COLO829 (cell line): Measurements from ENCODE around the gene LOXL4.

ENCODE experiments used
- DNase-seq: peaks from one replicate; pipeline ENCODE4 v3.0.0; 2012; ENCODE audit warnings: low spot score

The LOXL4 gene

DNA sequence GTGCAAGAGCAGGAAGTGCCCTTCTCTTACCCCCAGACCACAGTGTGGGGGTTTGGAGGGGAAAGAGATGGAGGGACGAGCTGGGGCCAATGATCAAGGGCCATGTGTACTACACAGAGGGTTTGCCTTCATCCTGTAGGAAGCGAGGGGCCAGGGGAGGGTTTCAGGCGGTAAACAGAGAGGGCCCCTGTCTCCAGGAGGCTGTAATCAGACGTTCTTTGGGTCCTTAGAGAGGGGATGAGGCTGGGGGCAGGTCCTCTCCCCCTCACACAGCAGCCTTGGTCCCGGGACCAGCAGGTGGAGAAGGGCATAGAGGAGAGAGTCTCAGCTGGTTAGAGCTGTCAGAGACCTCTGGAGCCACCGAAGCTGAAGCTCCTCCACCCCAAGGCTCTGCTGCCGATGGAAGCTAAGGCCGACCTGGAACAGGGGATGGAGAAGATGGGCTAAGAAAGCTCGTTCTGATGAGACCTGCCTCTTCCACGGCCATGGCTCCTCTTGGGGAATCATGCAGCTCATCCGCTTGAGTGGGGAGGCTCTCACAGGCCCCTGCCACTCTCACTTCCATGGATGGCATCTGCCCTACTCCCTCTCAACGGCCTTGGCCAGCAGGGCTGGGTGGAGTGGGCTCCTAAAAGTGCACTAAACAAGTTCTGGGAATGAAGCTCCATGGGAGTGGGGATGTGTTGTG is 3.5 kb downstream of the LOXL4 start:
- no peak for DNase-seq

DNA sequence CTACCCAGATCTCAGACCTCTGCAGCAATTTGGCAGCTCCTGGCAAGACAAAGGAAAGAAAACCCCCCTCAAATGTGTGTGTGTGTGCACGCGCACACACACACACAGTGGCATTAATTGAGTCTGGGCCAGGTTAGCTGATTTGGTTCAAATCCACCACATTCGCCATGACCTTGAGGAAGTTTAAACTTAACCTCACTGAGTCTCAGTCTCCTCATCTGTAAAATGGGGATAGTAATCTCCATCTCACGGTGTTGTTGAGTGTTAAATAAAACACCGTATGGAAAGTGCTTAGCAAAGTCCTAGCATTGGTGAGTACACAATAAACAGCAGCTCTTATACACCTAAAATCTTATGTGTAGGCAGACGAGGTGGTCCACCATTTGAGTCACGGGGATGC is 4.9 kb downstream of the LOXL4 start:
- DNase-seq: no peak

DNA sequence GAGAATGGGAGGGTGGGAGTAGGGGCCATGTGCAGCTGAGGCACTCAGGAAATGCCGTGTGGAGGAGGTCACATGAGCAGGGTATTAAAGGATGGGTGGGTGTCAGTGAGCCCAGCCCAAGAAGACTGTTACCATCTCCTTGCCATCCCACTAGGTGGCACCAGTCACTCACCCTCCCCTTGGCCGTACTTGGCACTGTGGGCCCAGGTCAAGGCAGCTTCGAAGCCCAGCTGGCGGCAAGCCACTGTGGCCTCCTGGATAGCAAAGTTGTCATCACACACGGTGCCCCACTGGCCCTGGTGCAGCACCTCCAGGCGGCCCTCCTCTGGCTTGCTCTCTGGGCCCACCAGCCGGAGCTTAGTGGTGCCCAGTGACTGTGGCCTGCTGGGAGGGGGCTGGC is 5.4 kb downstream of the LOXL4 start:
- DNase-seq: peak; percentile 32

DNA sequence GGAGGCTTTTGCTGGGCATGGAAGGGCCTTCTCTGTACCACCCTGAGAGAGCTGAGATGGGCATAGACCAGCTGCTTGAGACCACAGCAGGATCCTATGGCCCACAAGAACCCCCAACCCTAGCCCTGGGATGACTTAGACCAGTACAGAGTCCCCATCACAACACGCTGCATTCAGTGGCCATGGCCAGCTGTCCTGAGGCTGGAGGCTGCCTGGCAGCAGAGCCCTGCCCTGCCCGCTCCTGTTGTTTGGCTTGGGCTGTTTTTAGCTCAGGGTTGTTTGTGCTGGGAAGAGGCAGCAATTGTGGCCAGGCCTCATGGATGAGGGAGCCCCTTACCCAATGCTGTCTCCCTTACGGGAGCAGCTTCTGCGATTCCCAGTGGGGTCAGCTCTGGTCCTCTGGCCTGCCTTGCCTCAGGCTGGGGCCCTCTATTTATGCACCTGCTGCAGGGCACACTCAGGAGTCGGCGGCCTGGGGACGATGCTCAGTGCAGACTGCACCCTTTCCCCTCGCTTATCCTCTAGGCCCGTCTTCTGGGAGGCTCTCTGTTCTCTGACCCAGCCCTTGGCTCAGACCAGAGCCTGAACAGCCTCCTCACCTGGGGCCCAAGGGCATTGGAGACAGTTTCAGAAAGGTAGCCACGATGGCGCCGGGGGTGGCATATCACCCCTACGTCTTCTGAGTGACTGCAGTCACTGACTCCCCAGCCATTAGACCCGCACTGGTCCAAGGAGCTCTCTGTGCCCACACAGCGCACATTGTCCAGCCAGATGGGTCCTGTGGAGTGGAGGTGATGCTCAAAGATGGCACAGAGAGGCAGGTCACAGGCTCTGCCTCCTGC is 6.3 kb downstream of the LOXL4 start:
- no peak for DNase-seq

DNA sequence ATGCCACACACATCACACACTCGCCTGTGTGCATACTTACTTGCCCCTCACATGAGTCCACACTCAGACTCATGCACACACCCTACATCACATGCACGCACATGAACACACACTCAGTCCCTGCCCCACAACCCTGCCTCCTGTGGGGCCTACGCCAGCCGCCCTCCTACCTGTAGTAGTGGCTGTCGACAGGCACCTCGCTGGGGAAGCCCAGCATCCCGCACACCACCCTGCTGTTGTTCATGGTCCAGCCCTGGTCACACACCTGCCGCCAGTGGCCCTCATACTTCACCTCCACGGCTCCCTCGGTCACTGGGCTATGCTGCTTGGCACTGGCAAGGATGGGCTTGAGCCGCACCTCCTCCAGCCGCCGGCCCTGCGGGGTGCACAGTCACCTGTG is 7.2 kb downstream of the LOXL4 start:
- DNase-seq: no peak

DNA sequence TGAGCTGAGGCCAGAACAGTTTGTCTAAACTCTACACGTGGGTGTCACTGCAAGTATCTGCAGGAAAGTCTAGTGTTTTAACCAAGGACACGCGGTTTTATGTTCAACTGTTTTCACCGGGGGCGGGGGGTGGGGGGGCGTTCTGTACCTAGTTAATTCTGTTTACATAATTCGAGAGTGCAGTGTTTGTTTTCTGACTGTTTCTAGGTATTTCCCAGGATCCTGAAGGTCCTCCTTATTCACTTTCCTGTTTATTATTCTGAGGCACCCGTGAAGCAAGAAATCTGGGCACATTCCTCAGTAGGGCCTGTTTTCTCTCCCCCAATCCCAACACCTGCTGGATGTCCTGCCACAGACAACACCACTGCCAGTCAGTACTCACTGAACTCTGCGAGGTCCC is 7.6 kb downstream of the LOXL4 start:
- DNase-seq: no peak

DNA sequence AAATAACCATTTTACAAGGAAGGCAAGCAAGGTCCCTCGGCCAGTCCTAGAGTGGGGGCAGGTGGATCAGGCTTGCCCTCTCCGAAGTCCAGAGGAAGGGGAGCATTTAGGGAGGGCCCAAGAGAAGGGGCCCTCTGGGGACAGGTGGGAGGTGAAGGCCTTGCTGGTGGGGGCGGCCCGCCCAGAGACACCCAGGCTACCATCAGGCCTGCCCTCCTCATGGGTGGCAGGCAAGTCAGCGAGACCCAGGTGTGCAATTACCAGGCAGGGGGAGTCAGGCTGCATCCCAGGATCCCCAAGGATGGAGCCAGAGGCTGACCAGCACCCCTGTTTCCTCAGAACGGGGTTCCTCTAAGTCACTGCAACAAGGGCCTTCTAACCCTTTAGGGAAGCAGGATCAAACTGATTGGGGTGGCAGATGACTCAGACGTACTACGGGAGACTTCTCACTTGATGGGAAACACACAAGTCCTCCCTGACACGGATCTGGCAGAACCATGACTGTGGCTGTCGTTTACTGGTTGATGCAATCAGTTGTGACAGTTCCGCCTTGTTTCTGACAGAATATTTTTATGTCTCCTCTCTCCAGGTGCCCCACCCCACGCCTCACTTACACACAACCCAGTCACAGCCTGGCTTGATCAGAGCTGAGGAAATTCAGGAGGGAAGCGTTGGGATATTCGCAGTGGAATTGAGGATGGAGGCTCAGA is 8.2 kb downstream of the LOXL4 start:
- no peak for DNase-seq

DNA sequence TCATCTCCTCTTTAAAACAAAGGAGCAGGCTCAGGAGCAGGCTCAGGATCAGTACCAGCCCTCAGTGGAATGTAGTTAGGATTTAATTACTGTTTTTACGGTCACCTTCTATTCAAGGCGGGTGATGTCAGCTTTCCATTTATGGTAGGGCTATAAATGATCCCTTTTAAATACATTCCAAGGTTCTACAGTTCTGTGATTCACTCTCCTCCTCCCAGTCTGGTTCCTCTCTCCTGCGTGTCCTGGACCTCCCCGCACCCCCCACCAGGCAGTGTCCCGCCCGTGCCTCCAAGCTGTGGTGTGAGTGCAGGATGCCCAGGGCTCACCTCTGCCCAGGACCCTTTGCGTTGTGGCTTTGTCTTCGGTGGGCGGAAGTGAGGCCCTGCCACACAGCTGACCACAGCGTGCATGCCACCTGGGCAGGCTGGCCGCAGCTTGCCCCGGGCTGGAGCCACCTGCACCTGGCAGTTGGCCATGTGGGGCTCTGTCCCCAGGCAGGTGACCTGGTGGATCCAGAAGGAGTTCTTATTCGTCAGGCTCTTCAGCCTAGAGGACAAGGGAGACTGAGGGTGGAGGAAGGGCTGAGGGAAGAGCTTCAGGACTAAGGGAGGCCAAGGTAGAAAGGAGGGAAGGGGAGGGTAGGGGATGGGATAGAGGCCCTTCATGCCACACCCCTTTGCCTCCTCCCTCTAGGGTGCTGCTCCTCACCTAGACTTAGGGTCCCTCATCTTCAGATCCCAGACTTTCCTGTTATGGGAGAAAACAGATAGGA is 9.1 kb downstream of the LOXL4 start:
- no peak for DNase-seq

DNA sequence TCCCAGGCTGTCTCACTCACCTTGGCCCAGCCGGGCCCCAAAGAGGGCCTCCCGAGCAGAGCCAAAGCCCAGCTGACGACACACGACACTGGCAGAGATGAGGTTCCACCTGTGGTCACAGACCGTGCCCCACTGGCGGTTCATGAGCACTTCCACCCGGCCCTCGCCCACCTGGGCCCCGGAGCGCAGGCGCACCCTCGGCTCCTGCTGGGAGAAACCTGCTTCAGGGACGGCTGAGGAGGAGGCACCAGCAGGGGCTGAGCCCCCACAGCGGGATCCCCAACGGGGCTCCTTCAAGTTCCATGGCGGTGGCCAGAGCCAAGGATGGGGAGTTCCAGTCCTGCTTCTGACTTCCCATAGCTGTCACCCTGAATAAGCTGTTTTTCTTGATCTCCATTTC is 10.0 kb downstream of the LOXL4 start:
- no peak for DNase-seq

DNA sequence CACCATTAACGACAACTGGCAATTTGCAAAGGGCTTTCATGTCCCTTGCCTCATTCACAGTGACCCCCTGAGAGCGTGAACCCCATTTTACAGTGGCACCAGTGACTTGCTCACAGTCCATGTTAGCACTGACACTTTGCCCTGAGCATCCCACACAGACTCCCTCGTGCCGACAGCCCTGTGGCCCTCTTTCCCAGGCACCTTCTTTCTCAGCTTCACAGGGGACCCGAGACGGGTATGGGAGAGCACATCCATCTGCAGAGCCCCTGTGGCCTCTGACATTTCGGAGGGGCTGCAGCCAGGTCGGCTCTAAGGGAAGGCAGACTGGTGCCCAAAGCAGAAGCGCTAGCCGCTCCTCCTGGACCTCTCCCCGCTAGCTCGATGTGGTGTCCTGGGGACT is 10.8 kb downstream of the LOXL4 start:
- DNase-seq: no peak

DNA sequence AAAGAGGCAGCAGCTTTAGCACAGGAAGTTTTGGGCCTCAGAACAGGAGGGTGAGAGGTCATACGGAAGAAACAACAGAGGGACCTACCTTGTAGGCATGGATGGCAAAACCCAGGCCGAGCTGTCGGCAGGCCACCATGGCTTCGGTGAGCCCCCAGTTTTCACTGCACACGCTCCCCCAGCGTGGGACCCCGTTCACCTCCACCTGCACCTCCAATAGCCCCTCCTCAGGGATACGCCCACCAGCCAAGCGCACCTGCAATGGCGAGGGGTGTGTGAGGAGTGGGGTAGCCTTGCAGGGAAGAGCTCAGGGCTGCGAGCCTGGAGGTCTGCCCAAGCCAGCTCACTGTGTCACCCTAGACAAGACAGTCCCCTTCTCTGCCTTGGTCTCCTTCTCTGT is 11.3 kb downstream of the LOXL4 start:
- DNase-seq: no peak

DNA sequence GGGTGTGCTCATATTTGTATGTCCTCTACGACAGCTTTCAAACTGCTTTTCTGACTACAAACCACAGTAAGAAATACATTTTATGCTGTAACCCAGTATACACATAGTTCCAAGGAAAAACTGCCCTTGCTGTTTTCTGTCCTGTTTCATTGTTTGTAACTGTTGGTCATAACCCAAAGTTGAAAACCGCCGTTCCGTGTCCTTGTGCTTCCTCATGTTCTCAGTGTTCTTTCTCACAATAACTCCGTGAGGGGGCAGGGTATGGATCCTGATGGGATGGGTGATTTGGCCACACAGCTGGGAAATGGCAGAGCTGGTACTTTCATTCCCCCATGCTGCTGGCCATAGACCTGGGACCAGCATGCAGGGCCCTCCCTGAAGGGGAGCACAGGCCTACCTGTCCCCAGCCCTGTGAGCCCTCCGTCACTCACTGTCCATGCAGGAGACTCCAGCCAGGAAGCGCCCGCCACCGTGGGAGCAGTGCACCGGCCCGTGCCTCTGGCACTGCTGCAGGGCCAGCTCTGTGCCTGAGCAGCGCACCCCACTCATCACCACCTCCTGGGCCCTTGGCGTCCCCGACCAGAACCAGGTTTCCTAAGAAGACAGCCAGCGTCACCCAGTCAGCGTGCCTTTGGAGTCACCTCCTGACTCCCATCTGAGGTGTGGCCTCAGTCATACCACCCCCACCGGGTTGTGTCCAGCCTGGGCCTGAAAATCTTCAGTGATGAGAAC is 12.7 kb downstream of the LOXL4 start:
- DNase-seq: no peak

DNA sequence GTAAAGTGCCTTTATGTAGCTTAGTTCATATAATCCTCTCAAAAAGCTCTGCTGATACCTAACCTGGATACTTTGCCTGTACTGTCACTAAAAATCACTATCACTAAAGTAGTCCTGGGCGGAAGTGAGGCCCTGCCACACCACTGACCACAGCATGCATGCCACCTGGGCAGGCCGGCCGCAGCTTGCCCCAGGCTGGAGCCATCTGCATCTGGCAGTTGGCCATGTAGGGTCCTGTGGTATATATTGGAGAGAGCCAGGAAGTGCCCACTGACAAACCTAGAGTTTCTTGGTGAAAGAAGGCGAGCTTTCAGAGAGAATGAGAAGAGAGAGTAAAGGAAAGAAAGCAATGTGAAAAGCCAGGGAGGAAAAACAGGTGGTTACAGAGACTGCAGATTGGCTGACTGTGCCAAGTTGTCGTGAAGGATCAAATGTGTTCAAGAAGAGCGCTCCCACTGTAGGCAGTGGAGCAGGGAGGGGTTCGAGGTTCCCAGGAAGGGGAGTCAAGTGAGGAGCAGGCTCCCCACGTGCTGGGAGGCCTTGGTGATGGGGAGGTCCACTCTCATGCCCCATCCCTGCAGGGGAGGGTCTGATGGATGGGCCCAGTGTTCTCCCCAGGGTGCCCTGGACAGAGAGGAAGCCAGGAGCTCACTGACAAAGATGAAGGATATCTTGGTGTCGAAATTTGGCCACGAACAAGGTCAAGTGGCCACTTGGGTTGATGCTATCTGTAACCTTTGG is 13.6 kb downstream of the LOXL4 start:
- DNase-seq: no peak

DNA sequence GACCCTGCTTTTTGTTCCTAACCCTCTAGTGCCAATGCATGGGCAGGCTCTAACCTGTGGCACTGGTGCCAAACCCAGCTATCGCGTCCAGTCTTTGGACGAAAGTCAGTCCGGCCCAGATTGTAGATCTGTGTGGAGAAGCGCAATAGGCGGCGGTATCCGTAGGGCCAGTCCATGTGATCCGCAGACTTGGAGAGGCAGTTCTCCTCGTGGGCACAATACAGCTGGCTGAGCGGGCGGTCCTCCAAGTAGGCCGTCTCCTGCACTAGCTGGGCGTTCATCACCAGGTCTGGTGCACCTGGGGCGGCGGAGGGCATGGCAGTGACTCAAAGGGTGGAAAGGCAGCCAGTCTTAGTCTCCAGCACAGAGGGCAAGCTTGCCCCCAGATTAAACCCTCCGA is 14.5 kb downstream of the LOXL4 start:
- no peak for DNase-seq

DNA sequence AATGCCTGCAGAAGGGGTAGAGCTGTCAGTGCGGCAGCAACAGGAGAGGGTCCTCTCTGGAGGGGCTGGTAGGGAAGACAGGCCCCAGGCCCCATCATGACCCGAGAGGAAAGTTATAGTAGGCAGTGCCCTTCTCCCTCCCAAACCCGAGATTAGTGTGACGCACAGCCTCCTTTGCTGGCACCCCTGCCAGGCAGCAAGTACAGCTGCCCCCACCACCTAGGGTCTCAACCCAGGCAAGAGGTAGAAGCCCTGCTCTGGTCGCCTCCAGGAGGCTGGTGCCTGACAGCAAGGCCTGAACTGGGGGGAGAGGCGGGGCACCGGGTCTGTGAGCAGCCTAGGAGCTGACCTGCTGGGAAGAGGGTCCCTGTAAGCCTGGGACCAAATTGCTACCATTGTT is 15.5 kb downstream of the LOXL4 start:
- DNase-seq: no peak

DNA sequence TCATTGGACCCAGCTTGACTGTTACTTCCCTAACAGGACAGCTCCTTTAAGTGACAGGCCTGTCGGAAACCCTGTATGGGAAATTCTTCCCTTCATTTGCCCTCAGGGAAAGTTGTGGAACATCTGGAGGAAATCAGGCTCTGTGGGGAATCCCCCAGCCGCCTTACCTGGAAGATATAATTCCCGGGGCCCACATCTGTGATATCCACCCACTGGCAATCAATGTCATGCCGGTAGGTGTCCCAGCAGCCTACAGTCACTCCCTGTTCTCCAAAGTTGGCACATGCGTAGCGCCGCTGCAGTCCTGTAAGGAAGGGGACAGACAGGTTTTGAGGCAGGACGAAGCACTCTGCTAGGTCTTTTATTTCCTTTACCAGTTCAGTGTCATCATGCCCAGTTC is 16.6 kb downstream of the LOXL4 start:
- DNase-seq: no peak

DNA sequence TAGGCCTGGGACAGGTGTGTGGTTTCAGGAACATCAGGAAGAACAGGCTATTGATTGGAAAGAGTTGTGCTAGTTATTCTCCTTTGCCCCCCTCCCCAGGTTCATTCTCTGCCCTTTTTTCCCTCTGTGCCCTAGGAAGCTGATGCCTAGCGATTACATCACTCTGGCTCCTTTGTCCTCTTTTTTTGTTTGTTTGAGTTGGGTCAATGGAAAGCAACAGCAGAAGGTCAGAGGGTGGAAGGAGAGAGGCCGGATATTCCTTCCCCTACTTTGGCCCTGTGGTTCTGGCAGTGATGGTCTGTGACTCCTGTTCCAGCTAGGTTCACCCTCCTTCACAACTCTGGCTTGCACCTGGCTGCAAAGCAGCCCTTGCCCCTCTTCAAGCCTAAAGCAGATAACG is 18.9 kb downstream of the LOXL4 start:
- no peak for DNase-seq

DNA sequence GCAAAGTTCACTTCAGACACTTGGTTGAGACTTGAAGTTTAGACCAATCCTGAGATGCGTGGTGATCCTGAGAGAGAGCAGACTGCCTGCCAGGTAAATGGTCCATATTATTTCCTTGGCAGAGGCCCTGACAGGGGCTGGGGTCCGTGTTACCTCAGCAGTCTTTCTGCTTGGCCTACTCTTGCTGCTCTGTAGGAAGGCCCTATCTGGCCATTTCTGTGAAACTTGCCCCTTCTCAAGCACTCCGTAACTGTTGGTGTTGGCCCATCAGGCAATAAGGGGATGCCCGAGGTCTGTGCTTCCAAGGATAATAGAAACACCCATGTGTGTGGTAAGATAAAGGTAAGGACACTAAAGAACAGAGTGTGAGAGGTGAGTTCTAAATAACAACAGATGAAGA is 20.0 kb downstream of the LOXL4 start:
- no peak for DNase-seq

DNA sequence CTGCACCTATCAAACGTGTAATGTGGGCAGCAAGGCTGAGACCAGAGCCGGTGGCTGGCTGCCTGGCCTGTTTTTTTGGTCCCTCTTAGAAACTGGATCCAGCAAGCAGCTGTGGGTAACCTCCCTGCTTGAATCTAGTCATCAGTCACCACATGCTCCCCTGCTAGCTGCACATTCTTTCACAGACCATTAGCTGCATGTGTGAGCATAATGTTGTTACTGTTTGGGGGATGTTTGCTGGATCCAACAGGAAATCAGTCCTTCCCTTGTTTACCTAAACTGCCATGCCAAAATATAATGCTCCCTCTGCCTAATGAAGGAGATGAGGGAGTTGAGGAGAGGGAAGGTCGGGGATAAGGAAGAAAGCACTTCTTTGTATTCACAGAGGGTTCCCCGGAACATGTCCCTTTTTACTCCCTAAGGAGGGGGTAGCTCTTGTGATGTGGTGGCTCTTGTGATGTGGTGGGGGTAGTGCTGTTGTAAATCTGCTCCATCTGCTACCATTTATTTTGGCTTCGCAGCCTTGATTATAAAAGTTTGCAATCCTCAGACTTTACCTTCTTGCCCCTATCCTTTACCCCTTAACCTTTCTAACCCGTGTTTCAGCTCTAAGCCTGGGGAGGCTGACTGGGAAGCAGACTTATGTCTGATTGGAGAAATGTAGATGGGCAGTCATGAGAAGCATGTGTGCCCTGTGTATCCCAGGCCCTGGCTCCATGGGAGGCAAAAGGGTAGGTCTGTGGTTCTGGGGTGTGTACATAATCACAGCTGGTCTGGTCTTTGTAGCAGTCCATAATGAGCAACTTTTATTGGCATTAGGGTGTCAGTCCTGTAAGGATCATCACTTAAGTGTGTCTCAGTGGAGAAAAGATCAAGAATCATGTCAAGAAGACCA is 20.8 kb downstream of the LOXL4 start:
- DNase-seq: peak; percentile 81

DNA sequence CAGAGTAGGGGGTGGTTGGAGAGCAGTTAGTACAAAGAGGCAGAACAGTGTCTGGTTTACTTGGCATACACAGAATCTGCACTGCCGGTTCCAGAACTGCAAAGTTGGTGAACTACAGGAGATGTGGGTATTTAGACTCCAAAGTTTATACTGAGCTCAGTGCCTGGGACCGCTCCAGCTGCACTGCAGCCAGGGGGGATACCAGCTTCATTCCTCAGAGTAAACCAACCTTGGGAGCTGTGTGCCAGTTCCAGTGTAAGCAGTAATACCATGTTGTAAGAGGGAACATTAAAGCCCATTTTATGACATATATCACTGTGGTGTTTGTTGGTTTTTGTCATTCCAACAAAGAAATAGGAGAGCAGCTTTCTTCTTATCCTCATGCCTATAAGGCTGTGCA is 23.4 kb downstream of the LOXL4 start:
- no peak for DNase-seq
